Lower leg skin (tissue), 4 donors: ENCODE results near the gene IPO11. TPM values are rescaled to one million over a fixed set of nuclear protein-coding genes. Genes with fewer than 3 reads are reported as not detected.

Experiments
- DNase-seq, 2 donors: peaks; one replicate each; pipeline ENCODE4 v3.0.0-alpha.2; 2019; ENCODE audit warnings: low spot score in 2 of 2
- H3K4me3 ChIP-seq: fragments of 200-600 bp; sonication (generic); 2 replicates; pipeline ENCODE4 v1.5.1; 2017; ENCODE audit warnings: mild to moderate bottlenecking, low read depth; ENCODE audit not compliant: poor library complexity, severe bottlenecking
- POLR2A ChIP-seq, 2 donors: fragments of 450-650 bp; IDR thresholded peaks; one replicate each; pipeline ENCODE4 v1.6.1; 2016 to 2017; ENCODE audit warnings: antibody characterized with exemption in 2 of 2, mild to moderate bottlenecking in 1 of 2, moderate library complexity in 1 of 2
- WGBS, 2 donors: methylation state at CpG; one replicate each; pipeline ENCODE4 v1.1.5; 2018; 5-methylcytosine and 5-hydroxymethylcytosine counted together
- intact Hi-C: fragments of 100-400 bp; cut with DNase I; formaldehyde crosslinking; loops from one replicate; pipeline ENCODE4 v1.15.0; 2023; ENCODE audit warnings: low total_unique reads
- total RNA-seq, 4 donors: library from RNA; depleted of rRNA; stranded (reverse); fragments of >200 nt; gene quantifications; one replicate each; pipeline ENCODE4 v1.1.0, GENCODE V29; 2016
- TF ChIP-seq, protein P1 (sequence below), 3 donors: fragments of 450-650 bp; IDR thresholded peaks; one replicate each; pipeline ENCODE4 v1.5.1; 2016; ENCODE audit warnings: antibody characterized with exemption in 3 of 3, mild to moderate bottlenecking in 3 of 3, moderate library complexity in 2 of 3

IPO11 gene
- 10 to 100 TPM; 12.9 to 21.8 (median 15.2) TPM for total RNA-seq

DNA sequence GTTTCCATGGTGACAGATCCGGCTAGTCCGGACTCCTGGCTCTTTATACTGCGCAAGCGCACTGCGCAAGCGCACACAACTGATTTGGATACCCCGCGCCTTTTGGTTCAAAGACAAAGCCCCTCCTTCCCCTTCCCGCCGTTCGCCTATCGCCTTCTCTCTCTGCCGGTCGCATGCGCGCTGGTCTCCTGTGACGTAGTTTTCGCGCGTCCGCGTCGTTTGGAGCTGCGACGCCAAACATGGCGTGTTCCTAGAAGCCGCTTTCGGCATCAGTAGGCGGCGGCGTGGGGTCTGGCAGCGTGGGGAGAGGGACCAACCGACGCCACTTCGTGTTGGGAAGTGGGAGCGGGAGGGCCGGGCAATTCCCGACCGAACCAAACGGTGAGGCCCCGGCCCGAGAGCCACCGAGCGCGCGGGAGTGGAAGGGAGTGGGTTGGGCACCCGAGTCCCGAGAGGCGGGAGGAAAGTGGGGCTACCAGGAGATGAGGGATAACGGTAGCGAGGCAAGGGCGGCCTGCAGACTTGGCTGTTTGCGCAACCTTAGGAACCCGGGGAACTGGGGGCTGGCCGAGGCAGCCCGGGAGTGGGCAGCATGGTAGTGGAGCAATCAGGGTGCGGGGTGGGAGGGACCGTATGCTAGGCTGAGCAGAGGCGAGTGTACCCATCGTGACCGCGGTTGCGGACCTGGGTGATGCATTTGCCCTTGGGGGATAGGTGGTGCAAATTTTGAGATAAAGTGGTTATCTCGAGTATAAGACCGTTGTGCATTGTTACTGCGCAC lies at the start of gene IPO11:
IPO11 (plus strand) TSS at position 215 of the 781 bp plus-strand sequence. CDS start 24,517 bp downstream, outside the sequence.
- peak; percentile 98 to 99 for DNase-seq
- H3K4me3 ChIP-seq: peak within 1 kb of the TSS; percentile 94
- intact Hi-C loops: no loop called here
- TF ChIP-seq, protein P1, sequence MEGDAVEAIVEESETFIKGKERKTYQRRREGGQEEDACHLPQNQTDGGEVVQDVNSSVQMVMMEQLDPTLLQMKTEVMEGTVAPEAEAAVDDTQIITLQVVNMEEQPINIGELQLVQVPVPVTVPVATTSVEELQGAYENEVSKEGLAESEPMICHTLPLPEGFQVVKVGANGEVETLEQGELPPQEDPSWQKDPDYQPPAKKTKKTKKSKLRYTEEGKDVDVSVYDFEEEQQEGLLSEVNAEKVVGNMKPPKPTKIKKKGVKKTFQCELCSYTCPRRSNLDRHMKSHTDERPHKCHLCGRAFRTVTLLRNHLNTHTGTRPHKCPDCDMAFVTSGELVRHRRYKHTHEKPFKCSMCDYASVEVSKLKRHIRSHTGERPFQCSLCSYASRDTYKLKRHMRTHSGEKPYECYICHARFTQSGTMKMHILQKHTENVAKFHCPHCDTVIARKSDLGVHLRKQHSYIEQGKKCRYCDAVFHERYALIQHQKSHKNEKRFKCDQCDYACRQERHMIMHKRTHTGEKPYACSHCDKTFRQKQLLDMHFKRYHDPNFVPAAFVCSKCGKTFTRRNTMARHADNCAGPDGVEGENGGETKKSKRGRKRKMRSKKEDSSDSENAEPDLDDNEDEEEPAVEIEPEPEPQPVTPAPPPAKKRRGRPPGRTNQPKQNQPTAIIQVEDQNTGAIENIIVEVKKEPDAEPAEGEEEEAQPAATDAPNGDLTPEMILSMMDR (IDR thresholded peaks at IDR 0.05): no peak
- TF ChIP-seq POLR2A (IDR thresholded peaks at IDR 0.05): no peak
- WGBS, 2 donors: 0 to 1% methylated on average over 55 to 60 of the region's 66 CpGs

DNA sequence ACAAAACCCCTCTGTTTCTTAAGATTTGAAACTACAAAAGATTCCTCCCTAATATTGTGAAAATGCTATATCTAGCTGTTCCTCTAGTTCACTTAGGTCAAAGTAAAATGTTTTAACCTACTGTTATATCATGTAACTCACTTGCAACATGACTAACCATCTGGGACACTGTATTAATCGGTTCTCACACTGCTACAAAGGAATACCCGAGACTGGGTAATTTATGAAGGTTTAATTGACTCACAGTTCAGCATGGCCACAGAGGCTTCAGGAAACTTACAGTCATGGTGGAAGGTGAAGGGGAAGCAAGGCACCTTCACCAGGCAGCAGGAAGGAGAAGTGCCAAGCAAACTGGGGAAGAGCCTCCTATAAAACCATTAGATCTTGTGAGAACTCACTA lies 43.5 kb upstream of the IPO11 start:
- 93 to 94% methylated on average over 2 of the region's 2 CpGs for WGBS, 2 donors
- H3K4me3 ChIP-seq: no peak overlapping the region
- no peak for DNase-seq
- intact Hi-C loops: no loop called here
- TF ChIP-seq, protein P1 (IDR thresholded peaks at IDR 0.05): no peak

DNA sequence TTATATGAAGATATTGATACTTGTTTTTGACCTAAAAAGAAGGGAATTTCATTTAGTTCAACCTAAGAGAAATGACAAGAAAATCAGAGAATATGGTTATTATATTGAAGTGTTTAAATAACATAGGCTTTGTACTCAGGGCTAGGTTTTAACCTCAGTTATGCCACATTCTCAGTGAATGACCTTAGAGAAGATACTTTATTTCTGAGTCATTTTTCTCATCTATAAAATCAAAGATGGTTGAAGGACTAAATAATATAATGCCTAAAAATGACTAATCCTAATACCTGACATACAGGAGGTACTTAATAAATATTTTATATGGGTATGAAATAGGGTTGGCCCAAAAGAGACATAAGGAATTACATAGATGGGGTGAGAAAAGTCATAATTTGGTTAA lies 41.2 kb upstream of the IPO11 start:
- DNase-seq: no peak
- TF ChIP-seq POLR2A (IDR thresholded peaks at IDR 0.05): no peak
- TF ChIP-seq, protein P1 (IDR thresholded peaks at IDR 0.05): no peak
- H3K4me3 ChIP-seq: no peak overlapping the region
- intact Hi-C loops: no loop called here

DNA sequence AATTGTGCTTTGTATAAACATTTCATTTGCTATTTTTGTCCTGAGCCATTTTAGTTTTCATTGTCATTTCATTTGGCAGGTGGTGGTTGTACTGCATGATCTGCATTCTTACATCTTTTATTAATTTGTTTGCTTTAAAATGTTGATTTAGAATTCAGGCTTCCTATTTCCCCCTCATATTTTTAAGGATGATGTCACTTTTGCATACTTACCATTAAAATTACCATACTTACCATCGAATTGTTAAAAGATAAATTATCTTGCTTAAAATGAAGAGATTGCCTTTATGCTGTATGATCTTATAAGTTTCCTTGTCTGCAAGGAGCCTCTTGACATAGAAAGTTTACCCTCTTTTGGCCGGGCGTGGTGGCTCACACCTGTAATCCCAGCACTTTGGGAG lies 40.0 kb upstream of the IPO11 start:
- TF ChIP-seq POLR2A (IDR thresholded peaks at IDR 0.05): no peak
- no peak overlapping the region for H3K4me3 ChIP-seq
- WGBS, 2 donors: 89 to 92% methylated on average over 3 of the region's 3 CpGs
- no peak for DNase-seq
- intact Hi-C loops: no loop called here

DNA sequence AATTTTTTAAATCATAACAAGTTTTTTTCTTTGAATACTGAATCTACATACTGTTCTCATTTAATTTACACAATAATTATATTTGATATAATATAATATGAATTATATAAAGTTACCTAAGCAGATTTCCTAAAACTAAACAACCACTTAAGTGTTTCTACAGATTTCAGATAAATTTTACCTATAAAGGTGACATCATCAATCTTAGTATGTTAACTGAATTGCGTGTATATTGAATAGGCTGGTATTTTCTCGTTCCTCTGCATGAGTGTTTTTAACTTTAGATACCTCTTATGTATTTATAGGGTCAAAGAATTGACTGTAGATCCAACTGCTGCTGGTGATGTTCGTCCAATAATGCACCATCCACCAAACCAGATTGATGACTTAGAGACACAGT lies 39.2 kb upstream of the IPO11 start:
- TF ChIP-seq, protein P1 (IDR thresholded peaks at IDR 0.05): no peak
- TF ChIP-seq POLR2A (IDR thresholded peaks at IDR 0.05): no peak
- intact Hi-C loops: no loop called here
- DNase-seq: no peak
- 95 to 97% methylated on average over 3 of the region's 3 CpGs for WGBS, 2 donors
- no peak overlapping the region for H3K4me3 ChIP-seq

- intact Hi-C loops: no loop called here
- H3K4me3 ChIP-seq: no peak overlapping the region
- WGBS, 2 donors: 100% methylated on average over 1 of the region's 1 CpG
- TF ChIP-seq POLR2A (IDR thresholded peaks at IDR 0.05): no peak
- TF ChIP-seq, protein P1 (IDR thresholded peaks at IDR 0.05): no peak
- DNase-seq: no peak
These were observed 38.5 kb upstream of the IPO11 start for GRCh38 chr5:62374090-62374489.
